HL-60/S4 treated with retinoic acid at 250 ng/mL for 4 days and 3 days (cell line): Measurements from ENCODE around the gene CDC25B.
"Not testable (repeated sequence)": the region's sequence is repeated elsewhere in the genome, so short reads cannot be mapped to it uniquely, and the experiment has no call there.

Source experiments
- in situ Hi-C: fragments of 300-500 bp; cut with MboI; formaldehyde crosslinking; loops from 2 replicates; pipeline ENCODE4 v1.7.0; 2022; ENCODE audit warnings: low sequenced_read_pairs

Gene CDC25B

DNA sequence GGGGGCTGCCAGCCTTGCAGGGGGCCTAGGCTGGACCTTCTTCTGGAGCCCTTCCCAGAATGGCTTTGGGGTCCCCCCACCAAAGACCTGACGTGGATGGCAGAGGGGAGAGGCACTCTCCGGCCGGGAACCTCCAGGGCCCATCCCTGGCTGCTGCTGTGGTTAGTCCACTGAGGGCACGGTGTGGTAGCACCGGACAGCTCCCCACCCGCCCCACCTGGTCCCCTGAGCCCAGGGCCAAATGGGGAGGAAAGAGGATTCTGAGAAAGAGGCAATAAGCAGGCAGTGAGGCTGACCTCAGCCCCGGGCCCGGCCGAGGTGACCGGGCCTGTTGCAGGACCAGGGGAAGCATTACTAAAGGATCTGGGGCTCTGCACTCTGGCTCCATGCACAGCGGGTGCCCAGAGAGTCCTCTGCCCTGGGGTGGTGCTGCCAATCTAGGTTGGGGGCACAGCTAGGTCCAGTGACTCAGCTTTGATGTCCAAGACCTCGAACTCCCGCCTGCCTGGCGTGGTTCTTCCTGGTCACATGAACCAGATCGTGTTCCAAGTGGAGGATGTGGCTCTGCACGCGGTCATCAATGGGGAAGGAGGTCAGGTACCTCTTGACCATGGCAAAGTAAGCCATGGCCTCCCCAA lies 11.8 kb upstream of the CDC25B start:
- in situ Hi-C loops, result no loop called here

DNA sequence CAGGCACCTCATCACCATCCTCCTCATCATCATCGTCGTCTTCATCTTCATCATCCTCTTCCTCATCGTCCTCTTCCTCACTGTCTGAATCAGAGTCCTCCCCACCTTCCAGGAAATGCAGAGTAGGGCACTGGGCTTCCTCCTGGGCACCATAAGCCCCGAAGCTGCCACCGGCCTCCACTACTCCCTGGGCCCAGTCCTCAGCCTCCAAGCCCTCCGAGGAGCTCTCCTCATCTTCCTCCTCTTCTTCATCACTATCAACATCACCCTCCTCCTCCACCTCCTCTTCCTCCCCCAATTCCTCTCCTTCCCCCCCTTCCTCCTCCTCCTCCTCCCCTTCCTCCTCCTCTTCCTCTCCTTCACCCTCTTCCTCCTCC lies 11.3 kb upstream of the CDC25B start:
- in situ Hi-C loops, result no loop called here

- in situ Hi-C loops, result no loop called here
These were observed 10.6 kb upstream of the CDC25B start for GRCh38 chr20:3785240-3786125.

DNA sequence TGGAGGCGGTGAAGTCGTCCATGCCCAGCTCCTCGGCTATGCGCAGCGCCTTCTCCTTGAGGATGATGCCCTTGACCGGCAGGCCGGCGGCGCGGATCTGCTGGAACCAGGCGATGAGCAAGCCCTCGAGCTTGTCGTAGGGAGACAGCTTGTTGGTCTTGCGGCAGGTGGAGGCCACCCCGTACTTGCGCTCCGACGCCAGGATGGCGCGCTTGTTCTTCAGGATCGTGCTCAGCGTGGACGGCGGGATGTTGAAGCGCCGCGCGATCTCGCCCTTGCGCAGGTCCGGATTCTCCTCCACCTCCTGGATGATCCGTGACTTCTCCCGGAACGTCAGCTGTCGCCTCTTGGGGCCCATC lies 10.0 kb upstream of the CDC25B start:
- in situ Hi-C loops, result no loop called here

DNA sequence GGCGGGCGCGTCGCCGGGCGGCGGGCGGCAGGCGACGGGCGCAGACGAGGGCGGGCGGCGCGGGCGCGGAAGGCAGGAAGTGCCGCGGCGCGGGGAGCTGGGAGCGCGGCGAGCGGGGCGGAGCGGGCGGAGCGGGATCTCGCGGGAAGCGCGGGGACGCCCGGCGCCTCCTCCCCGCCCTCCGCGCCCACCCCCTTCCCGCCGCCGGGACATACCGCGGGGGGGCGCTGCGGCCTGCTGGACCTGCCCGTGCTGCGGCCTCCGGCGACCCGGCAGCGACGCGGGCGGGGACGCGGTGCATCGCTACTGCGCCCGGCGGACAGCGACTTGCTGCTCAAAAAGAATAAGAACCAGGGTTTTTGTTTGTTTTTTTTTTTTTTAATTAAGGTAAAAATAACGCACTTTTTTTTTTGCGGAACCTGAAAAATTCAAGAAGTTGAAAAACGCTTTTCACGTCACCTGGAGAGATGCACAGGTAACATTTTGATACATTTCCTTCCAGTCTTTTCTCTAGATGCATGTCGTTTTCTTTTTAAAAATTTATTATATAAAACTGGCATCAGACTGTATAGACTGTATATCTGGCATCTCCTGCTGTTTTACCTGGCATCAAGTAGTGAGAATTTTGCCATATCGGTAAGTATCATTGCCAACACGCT lies 9.3 kb upstream of the CDC25B start, which contains the start of gene CENPB:
Gene CENPB (minus strand): TSS at position 76 of the 659 bp plus-strand sequence. CDS start 257 bp downstream, outside the sequence.
- in situ Hi-C loops, result no loop called here

- in situ Hi-C loops, result no loop called here
These were observed 8.6 kb upstream of the CDC25B start for GRCh38 chr20:3787324-3788014.

GRCh38 chr20:3788685-3789155 lies 7.4 kb upstream of the CDC25B start:
- in situ Hi-C loops, result no loop called here

GRCh38 chr20:3789201-3789600 lies 6.9 kb upstream of the CDC25B start:
- in situ Hi-C loops, result not testable (repeated sequence)

DNA sequence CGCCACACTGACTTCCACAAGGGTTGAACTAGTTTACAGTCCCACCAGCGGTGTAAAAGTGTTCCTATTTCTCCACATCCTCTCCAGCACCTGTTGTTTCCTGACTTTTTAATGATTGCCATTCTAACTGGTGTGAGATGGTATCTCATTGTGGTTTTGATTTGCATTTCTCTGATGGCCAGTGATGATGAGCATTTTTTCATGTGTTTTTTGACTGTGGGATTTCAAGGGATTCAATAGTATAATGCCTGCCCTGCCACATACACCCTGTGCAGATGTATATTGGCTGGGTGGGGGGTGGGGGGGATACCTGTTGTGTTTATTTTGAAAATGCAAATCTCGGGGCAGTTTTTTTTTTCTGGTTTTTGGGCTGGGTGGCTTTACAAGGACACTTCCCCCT lies 1.9 kb upstream of the CDC25B start:
- in situ Hi-C loops, result not testable (repeated sequence)

- in situ Hi-C loops, result no loop called here
These were observed 1.2 kb upstream of the CDC25B start for GRCh38 chr20:3794701-3795420.

DNA sequence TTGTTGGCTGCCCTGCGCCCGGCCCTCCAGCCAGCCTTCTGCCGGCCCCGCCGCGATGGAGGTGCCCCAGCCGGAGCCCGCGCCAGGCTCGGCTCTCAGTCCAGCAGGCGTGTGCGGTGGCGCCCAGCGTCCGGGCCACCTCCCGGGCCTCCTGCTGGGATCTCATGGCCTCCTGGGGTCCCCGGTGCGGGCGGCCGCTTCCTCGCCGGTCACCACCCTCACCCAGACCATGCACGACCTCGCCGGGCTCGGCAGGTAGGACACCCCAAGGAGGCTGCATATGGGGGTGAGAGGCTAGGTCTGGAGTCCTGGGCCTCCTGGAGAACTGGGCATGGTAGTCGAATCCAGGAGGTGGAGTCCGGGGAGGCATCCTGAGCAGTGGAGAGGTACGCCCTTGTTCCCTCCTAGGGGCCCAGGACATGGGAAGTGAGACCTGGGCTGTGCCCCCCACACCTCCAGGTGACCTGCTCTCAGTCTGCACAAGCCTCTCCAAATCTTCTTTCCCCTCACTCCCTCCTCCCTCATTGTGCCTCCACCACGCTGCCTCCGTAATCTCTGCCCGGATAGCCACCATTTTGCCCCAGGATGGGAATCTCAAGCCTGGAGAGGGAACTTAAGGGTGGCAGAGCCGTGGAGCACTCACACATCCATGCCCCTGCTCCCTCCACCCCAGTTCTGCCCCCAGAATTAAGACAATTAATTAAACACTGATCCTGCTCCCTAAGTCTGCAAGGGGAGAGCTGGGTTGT lies 541 bp downstream of the CDC25B start:
- in situ Hi-C loops, result no loop called here

- in situ Hi-C loops, result no loop called here
These were observed 1.1 kb downstream of the CDC25B start for GRCh38 chr20:3797226-3797545.

DNA sequence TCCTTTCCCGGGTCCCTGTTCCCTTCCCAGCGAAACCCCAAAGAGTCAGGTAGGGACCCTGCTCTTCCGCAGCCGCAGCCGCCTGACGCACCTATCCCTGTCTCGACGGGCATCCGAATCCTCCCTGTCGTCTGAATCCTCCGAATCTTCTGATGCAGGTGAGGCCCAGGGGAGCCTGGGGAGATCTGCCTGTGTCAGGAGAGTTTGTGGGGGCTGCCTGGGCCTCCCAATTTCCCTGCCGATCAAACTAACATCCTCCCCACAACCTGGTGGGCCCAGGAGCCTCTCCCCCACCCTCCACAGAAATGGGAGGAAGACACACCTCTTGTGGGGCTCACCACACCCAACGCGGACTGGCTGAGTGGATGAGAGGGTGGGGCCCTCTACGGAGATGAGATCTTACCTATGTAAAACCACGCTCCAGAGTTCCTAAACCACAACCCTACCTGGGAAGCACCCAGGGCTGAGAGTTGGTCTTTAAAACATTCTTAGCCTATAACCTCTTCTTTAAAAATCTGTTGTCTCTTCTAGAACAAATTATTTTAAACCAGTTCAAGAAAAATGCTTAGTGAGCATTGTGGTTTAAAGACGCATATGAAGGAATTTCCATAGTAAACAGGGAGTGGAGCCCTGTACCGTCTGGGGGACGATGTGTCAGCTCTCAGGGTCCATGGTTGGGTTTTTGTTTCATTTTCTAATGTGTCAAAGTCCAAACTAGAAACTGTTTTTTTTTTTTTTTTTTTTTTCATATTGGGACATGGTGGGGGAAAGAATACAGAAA lies 1.7 kb downstream of the CDC25B start:
- in situ Hi-C loops, result no loop called here

- in situ Hi-C loops, result no loop called here
These were observed 2.3 kb downstream of the CDC25B start for GRCh38 chr20:3798373-3798768.

DNA sequence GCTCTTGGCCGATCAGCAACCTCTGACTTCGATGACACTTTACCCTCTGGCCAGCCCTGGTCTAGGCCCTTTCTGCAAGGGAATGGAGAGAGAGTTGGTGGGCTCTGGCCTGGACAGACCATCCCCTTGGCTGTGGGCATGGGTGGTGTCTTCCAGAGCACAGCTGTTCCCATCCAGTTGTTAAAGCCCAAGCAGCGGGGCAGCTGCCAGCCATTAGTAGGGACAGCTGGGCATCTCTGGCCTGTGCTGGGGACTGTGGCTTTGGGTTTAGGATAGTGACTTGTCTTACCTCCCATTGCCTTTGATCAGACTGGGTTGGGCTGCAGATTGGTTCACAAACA lies 2.8 kb downstream of the CDC25B start:
- in situ Hi-C loops, result no loop called here

DNA sequence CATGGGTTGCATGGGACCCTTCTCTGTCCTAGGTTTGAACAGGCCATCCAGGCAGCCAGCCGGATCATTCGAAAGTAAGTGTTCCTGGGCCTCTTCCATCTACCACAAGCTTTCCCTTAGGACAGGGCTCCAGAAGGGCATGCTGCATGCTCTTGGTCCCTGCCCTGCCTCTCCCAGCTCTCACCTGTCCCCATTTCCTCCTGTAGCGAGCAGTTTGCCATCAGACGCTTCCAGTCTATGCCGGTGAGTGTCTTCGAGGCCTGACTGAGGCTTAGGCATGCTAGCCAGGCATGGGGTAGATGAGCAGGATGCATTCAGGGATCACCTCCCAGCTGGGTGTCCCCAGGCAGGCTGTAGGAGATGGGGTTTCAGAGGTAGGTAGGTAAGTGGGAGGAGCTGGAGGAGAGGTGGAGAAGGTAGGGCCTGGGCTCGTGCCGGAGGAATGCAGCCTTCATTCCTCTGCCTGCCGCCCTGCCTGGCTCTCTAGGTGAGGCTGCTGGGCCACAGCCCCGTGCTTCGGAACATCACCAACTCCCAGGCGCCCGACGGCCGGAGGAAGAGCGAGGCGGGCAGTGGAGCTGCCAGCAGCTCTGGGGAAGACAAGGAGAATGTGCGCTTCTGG lies 4.3 kb downstream of the CDC25B start:
- in situ Hi-C loops, result no loop called here

GRCh38 chr20:3800878-3801260 lies 4.8 kb downstream of the CDC25B start:
- in situ Hi-C loops, result no loop called here

DNA sequence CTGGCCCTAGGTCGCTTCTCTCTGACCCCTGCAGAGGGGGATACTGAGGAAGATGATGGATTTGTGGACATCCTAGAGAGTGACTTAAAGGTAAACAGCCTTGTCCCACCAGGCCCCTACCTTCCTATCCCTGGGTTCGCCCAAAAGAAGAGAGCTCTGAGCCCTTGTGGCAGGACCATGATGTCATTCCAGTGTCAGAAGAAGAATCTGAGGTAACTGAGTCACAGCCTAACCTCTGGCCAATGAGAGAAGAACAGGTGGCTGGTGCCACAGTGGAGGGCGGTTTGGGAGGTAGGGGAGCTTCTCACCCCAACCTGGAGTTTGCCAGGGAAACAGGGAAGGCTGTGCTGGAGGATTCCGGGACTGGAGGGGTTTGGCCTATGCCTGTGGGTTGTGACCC lies 5.2 kb downstream of the CDC25B start:
- in situ Hi-C loops, result no loop called here

GRCh38 chr20:3801846-3802245 lies 5.7 kb downstream of the CDC25B start:
- in situ Hi-C loops, result no loop called here
